Stimulated activated CD4-positive, alpha-beta T cell treated with anti-CD3 and anti-CD28 coated beads, Interleukin-2, amount 100 ng/mL, for 24 hours (primary cell): ENCODE data around the gene C1orf35.

Experiments
- DNase-seq, 2 donors: peaks; one replicate each; pipeline ENCODE4 v3.0.0-alpha.2; 2020

The C1orf35 gene

DNA sequence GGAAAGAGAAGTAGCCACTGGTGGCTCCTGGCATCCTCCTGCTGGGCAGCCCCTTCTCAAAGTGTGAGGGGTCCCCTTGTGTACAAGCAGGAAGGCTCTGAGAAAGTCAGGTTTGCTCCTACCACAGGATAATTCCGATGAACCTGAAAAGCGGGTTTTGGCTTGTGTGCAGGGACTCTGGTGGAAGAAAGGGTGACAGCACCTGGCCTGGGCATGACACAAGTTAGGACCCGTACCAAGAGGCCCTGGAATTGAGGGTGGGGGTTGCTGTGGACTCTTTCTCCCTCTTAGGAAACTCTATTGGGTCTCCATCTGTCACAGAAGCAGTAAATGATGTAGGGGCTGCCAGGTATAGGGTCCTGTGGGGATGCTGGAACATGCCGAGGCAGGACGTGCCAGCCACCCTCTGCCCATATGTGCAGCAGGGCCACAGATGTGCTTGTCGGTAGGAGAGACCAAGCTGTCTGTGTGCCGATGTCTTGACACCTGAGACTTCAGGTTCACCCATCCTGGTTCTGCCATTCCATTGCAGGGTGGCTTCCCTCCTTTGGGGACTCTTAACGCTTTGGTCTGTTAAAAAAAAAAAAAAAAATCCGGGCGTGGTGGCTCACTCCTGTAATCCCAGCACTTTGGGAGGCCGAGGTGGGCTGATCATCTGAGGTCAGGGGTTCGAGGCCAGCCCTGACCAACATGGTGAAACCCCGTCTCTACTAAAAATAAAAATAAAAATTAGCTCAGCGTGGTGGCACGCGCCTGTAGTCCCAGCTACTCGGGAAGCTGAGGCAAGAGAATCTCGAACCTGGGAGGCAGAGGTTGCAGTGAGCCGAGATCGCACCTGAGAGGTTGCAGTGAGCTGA is 9.8 kb downstream of the C1orf35 start:
- DNase-seq: peak in 1 of 2 donors; percentile 15

GRCh38 chr1:228092342-228093049 is 10.6 kb downstream of the C1orf35 start:
- DNase-seq: peak in 1 of 2 donors; percentile 16

DNA sequence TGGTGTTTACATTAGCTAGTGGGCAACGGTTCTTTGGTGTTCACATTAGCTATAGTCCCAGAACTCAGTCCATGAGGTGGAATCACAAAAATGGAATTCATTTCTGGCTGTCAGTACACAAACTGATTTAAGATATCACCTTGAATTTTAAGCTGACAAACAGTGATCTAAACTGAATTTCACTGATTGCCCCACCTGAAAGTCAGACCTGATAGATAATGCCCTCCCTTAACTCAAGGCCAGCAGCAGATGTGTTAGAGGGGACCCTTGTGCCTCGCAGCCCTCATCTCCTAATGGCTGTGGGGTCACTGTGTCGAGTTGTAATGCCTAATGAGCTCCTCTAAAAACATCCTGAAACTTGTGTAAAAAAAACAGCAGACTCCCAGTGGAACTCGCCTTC is 12.0 kb downstream of the C1orf35 start:
- DNase-seq: no peak

DNA sequence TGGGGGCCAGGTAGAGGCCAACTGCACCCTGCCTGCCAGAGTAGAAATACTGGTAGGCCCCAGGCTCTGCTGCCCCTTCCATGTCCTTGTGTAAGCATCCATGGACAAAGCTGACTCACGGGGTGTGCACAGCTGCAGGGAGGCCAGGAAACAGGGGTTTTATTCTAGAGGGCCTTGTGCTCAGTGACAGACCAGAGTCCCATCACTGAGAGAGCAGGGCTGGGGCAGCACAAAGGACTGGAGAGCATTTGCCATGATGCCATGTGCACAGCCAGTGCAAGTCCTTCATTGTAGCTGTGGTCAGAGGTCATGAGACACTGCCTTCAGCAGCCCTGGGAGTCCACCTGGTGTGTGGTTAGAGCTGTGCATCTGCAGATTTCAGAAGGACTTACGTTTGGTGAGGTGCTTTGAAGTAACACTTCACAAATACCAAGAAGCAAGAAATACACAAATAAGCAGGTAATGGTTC is 12.5 kb downstream of the C1orf35 start:
- DNase-seq: peak in 1 of 2 donors; percentile 0

DNA sequence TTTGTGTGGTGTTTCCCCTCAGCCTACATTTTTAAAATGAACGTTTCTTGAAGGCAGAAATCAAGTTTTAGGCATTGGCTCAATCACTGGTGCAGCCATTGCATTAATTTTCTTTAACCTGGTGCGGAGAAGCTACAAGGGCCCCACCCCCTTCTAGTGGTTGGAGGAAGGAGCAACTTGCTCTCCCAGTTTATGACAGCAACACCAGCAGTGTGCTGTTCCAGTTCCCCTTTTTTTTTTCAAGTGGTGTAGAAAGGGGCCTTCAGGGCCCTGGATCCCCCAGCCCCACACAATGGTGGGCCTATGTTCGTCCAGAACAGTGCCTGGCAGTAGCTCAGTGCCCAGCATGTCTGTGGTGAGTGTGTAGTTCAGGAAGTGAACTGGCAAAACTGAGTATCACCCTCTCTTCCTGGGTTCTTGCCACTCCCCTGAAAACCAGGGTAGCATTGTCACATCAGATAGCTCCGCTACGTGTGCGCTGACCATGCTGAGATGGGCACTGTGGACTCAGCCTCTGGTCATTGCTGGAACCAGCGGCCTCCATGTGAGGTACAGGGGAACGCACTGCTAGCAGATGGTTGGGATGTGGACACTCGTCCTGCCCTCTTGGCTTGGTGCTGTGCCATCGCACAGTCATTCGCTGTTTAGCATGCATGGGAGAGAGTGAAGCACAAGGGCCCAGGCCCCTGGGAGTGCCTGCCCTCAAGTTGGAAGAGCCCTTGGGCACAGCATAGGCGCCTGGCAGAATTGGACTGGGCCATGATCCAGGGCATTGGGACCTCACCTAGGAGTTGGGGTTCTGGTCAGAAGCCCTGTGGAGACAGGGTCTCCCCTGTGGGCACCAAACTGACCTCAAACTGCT is 13.4 kb downstream of the C1orf35 start:
- no peak for DNase-seq

- no peak for DNase-seq
These were observed 14.3 kb downstream of the C1orf35 start for GRCh38 chr1:228088586-228089498.

DNA sequence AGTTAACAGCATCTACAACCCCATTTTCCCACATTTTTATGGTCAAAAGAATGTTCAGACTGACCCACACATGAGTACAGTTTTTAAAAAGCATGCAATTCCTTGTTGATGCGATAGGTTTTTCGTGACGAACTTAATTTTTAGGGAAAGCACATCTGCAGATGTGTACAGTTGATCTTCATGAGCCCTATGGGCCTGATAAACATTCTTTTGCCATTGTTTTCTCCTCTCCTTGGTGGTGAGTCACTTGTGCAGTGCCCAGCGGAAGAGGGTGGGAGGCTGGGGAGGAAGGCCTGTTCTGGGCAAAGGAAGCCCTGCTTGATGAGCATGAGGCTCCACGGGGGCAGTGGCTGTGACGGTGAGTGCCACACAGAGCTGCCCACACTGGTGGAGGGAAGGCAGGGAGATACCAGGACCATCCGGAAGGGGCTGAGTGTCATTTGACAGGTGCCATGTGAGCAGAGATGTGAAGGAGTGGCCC is 15.3 kb downstream of the C1orf35 start:
- no peak for DNase-seq

- DNase-seq: no peak
These were observed 17.7 kb downstream of the C1orf35 start for GRCh38 chr1:228085287-228085951.

- no peak for DNase-seq
These were observed 18.3 kb downstream of the C1orf35 start for GRCh38 chr1:228084797-228085196.

DNA sequence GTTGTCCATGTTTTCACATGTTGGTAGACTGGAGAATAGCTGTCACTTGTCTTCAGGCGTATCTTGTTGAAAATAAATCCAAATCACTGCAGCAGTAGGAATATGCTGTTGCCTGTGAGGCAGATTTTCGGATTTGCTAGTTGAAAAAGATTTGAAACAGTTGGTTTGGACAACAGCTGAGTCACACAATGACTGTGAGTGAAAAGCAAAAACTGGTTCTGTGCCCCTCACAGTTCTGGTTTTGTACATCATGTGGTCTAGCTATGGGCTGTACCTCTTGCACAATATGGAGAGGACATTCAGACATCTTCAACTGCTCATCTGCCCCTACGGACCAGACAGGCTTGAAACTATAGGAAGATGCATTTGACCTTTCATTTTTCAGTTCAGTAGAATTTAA is 18.8 kb downstream of the C1orf35 start:
- no peak for DNase-seq

DNA sequence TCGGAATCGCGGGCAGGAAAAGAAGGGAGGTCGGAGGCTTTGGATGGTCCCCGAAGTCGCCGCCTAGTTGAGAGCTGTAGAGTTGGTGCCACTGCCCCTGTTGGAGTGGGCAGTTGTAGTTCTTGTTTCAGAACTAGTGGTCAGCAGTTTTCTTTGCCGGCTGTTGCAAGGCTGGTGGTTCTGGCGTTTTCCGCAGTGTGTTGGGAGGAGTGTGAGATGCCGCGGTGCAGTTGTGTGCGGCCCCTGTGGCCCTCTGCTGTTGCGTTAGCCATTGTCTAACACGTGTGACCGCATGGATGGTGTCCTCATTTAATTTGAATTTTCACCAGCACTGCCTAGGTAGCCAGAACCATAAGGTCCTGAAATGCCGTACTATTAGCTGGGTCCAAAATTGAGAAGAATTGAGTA is 19.2 kb downstream of the C1orf35 start:
- DNase-seq: no peak

DNA sequence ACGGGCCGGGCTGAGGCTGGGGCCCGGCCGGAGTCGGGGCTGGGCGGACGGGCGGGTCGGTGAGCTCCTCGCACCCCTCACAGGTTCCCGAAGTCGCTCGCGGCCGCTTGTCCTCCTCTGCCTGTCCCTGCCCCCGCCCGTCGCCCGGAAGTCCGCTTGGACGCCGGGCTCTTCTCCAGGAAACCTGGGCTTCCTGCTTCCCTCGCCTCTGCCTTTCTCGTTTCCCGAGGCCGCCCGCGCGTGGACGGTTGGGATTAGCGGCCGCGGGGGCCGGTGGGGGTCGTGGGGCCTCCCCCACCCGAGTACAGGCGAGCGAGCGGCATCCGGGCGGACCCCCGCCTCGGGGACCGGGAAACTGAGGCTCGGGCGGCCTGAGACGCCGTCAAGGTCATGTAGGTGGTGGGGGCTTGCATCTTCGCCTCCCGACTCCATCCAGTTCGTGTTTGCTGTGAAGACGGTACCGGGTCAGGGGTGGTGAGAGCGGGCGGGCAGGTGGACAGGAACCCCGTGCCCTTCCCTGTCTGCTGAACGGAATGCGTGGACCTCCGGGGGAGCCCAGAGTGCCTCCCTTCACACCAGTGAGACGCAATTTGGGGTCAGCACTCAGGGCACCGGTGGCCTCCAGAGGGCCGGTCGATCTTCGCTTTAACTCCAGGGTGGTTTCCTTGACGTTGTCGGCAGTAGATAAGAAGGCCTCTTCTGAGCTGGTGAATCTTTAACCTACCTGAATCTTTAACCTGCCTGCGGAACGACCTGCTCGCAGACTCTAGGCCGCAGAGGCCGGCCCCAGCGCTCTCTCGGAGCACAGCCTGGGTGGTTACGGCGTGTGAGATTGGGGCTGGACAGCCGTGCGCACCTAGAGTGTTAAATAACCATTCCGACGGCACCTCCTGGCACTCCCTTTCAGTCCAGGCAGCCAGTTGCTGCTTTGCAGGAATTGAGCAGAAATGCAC is 19.9 kb downstream of the C1orf35 start:
- peak; percentile 39 to 42 for DNase-seq

GRCh38 chr1:228082214-228082917 is 20.8 kb downstream of the C1orf35 start, which contains the start of gene ARF1:
Gene ARF1, plus strand, starts transcription at chr1:228082708. Its CDS starts 14,407 bp downstream, at chr1:228097115.
- DNase-seq: peak; percentile 91 to 93

- DNase-seq: no peak
These were observed 21.4 kb downstream of the C1orf35 start for GRCh38 chr1:228081578-228082213.

DNA sequence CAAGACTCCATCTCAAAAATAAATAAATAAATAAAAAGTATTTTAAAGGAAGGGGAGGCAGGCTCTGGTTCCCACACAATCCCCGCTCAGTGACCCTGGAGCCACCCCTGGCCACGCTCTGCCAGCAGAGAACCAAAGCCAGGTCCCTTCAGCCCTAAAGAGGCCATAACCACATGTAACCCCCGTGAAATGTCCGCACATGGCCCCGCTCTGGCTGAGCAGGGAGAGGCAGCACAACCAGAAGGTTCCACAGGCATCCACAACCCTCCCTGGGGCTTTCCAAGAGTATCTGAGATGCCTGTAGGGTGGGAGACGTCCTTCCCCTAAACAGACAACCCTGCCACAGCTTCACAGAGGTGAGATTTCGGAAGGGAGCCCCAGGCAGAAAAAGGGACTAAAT is 22.0 kb downstream of the C1orf35 start:
- no peak for DNase-seq

DNA sequence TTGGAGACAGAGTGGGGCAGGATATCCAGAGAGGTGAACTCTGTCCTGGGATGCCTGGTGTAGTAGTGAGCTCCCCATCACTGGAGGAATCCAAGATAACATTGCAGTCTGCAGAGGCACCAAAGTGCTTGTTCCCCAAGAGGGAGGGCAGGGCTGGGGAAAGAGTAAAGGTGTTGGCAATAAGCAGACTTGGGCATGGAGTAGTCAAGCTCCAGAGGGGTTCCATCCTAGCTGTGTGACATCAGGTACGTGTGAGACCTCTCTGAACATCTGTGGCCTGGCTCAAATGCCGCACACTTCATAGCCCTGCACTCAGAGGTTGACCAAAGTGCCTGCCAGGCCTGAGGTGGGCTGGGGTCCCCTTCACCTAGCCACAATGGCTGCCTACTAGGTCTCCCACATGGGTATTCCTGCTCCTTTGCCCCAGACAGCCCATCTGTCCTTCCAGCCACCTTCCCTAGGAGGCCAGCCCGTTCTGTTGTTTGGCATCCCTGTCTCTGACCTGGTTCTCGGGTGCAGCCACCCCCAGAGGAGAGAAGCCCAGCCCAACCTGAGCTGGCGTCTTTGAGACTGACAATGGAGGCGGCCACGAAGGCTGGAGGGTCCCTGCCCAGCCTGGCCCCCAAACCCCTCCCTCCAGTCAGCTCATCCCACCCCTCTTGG is 23.4 kb downstream of the C1orf35 start:
- no peak for DNase-seq

- DNase-seq: no peak
These were observed 24.1 kb downstream of the C1orf35 start for GRCh38 chr1:228079013-228079412.
